ENCODE data around the gene KDM5B.

KDM5B gene

DNA sequence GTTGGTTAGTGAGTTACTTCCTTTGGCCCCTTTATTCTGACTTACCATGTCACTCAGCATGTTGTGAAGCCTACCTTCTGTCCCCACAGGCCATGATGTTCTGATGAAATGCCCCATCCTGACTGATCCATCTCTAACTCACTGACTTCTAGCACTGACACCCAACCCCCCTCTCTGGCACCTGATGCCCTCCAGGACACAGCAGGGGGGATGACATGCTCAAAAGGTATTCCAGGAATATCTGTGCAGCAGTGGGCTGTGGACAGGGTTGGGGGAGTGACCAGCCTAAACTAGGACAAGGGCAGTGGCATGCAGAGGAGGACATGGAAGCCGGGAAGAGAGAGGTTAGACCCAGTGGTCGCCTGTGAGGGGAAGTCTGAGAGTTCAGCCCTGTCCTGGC, 123.5 kb downstream of the KDM5B start:
- no peak for DNase-seq

GRCh38 chr1:202683029-202683428, 125.2 kb downstream of the KDM5B start:
- no peak for DNase-seq

DNA sequence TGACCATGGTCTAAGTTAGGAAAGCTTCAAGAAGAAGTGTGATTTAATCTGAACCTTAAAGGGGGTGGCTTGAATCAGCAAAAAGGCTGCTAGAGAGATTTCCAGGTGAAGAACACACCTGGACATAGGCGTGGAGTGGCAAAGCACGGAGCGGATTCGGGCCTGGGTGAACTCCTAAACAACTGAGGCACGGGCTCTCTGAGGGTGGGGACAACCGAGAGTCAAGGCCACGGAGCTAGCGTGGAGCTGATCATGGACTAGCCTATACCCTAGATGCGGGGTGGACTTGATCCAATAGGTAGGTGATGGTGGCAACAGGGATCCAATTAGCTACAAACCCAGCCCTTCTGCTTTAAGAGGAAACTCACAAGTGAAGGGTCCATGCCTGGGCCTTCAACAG, 125.7 kb downstream of the KDM5B start:
- DNase-seq = no peak

- DNase-seq = no peak
These were observed 126.3 kb downstream of the KDM5B start for GRCh38 chr1:202681736-202682420.

GRCh38 chr1:202680586-202681352, 127.5 kb downstream of the KDM5B start:
- no peak for DNase-seq

GRCh38 chr1:202679406-202680177, 128.6 kb downstream of the KDM5B start:
- no peak for DNase-seq

GRCh38 chr1:202677433-202677832, 130.8 kb downstream of the KDM5B start:
- DNase-seq = no peak
